Transverse colon (tissue), 4 donors: ENCODE measurements around the gene SNTG2. TPM values are rescaled to one million over a fixed set of nuclear protein-coding genes. Genes with fewer than 3 reads are reported as not detected.

Experiments used
- DNase-seq: peaks from one replicate; pipeline ENCODE4 v3.0.0-alpha.2; 2019
- H3K27ac ChIP-seq, 4 donors: fragments of 200-600 bp; sonication (generic); 2 replicates each; pipeline ENCODE4 v1.5.1; 2016 to 2018; ENCODE audit warnings: inconsistent platforms in 4 of 4
- H3K27me3 ChIP-seq: fragments of 200-600 bp; sonication (generic); 2 replicates; pipeline ENCODE4 v1.5.1; 2017; ENCODE audit warnings: inconsistent platforms
- H3K36me3 ChIP-seq, 4 donors: fragments of 200-600 bp; sonication (generic); 2 replicates each; pipeline ENCODE4 v1.5.1; 2017 to 2019; ENCODE audit warnings: inconsistent platforms in 4 of 4
- H3K4me1 ChIP-seq, 4 donors: fragments of 200-600 bp; sonication (generic); 2 replicates each; pipeline ENCODE4 v1.5.1; 2017 to 2020; ENCODE audit warnings: inconsistent platforms in 4 of 4
- H3K4me3 ChIP-seq, 4 donors: fragments of 200-600 bp; sonication (generic); 1 replicate in 1 of 4; 2 replicates in 3 of 4; pipeline versions ENCODE4 v1.5.1 to v1.6.1; 2017 to 2019; ENCODE audit warnings: inconsistent platforms in 4 of 4
- H3K9me3 ChIP-seq, 2 donors: fragments of 200-600 bp; sonication (generic); 2 replicates each; pipeline ENCODE4 v1.5.1; 2017 to 2019; ENCODE audit warnings: inconsistent platforms in 2 of 2
- EP300 ChIP-seq: sonication (generic); formaldehyde crosslinking; IDR thresholded peaks from one replicate; pipeline ENCODE4 v1.6.1; 2017; ENCODE audit warnings: antibody characterized with exemption, low read depth
- POLR2A ChIP-seq: fragments of 450-650 bp; IDR thresholded peaks from one replicate; pipeline ENCODE4 v1.6.1; 2016; ENCODE audit warnings: antibody characterized with exemption, mild to moderate bottlenecking, moderate library complexity
- POLR2AphosphoS5 ChIP-seq, 3 donors: sonication (generic); formaldehyde crosslinking; IDR thresholded peaks; one replicate each; pipeline ENCODE4 v1.6.1; 2016; ENCODE audit warnings: antibody characterized with exemption in 3 of 3
- WGBS, 2 donors: methylation state at CpG; one replicate each; pipeline ENCODE4 v1.1.5; 2018; ENCODE audit warnings: low coverage in 1 of 2; 5-methylcytosine and 5-hydroxymethylcytosine counted together
- in situ Hi-C, 4 donors: fragments of 200-750 bp; cut with MboI; loops; one replicate each; pipeline versions ENCODE4 v1.15.0 to v1.15.1; 2017; ENCODE audit warnings: low sequenced_read_pairs in 3 of 4, low pct_ligation_motif_present in 1 of 4, low pct_unique_long_range_greater_than_20kb in 1 of 4
- intact Hi-C: fragments of 100-400 bp; cut with DNase I; formaldehyde crosslinking; loops from one replicate; pipeline ENCODE4 v1.15.1; 2023; ENCODE audit warnings: low total_unique reads
- total RNA-seq, 4 donors: library from RNA; depleted of rRNA; stranded (reverse); fragments of >200 nt; gene quantifications; one replicate each; pipeline ENCODE4 v1.1.0, GENCODE V29; 2016
- TF ChIP-seq, protein P1 (sequence below), 5 experiments: fragments of 200-600 bp in 3 of 5; fragments of 450-650 bp in 2 of 5; sonication (generic) in 3 of 5; IDR thresholded peaks; 1 replicate in 2 of 5; 2 replicates in 3 of 5; pipeline ENCODE4 v1.5.1; 2016 to 2017; ENCODE audit warnings: antibody characterized with exemption in 5 of 5, inconsistent platforms in 3 of 5, mild to moderate bottlenecking in 2 of 5, moderate library complexity in 1 of 5

Gene SNTG2
- total RNA-seq, 4 donors from 2014 or later, result 0.55 to 4.9 (median 1.5) TPM

- in situ Hi-C loops, result no loop called here
- Histone ChIP-seq H3K36me3 (no peaks in the 10 kb centered on the region), H3K27ac (no peak overlapping the region), H3K4me1 (no peaks in the 10 kb centered on the region), H3K27me3 (no peaks in the 10 kb centered on the region), H3K9me3 (no peaks in the 10 kb centered on the region), H3K4me3 (no peak overlapping the region)
- intact Hi-C loops, result no loop called here
- TF ChIP-seq EP300, result no peak
- WGBS, 2 donors, result 78 to 81% methylated on average over 9 of the region's 9 CpGs
- DNase-seq, result no peak
Measured at GRCh38 chr2:1321321-1321720, 370.7 kb downstream of the SNTG2 start.

GRCh38 chr2:1324884-1325283, 374.2 kb downstream of the SNTG2 start:
- 75% methylated on average over 2 of the region's 2 CpGs for WGBS, 2 donors
- TF ChIP-seq POLR2A, result no peak
- TF ChIP-seq POLR2AphosphoS5 (IDR thresholded peaks at IDR 0.05), result no peak
- no peak for TF ChIP-seq EP300
- TF ChIP-seq, protein P1, sequence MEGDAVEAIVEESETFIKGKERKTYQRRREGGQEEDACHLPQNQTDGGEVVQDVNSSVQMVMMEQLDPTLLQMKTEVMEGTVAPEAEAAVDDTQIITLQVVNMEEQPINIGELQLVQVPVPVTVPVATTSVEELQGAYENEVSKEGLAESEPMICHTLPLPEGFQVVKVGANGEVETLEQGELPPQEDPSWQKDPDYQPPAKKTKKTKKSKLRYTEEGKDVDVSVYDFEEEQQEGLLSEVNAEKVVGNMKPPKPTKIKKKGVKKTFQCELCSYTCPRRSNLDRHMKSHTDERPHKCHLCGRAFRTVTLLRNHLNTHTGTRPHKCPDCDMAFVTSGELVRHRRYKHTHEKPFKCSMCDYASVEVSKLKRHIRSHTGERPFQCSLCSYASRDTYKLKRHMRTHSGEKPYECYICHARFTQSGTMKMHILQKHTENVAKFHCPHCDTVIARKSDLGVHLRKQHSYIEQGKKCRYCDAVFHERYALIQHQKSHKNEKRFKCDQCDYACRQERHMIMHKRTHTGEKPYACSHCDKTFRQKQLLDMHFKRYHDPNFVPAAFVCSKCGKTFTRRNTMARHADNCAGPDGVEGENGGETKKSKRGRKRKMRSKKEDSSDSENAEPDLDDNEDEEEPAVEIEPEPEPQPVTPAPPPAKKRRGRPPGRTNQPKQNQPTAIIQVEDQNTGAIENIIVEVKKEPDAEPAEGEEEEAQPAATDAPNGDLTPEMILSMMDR (IDR thresholded peaks at IDR 0.05), result no peak
- Histone ChIP-seq H3K36me3 (no peaks in the 10 kb centered on the region), H3K9me3 (no peaks in the 10 kb centered on the region), H3K4me1 (no peaks in the 10 kb centered on the region), H3K4me3 (no peak overlapping the region), H3K27me3 (no peaks in the 10 kb centered on the region), H3K27ac (no peak overlapping the region)
- in situ Hi-C loops (no loop called here), intact Hi-C loops (no loop called here)
- no peak for DNase-seq

- no peaks in the 10 kb centered on the region for H3K9me3 ChIP-seq
- in situ Hi-C loops, result no loop called here
- H3K4me1 ChIP-seq, result no peaks in the 10 kb centered on the region
- H3K36me3 ChIP-seq, result no peaks in the 10 kb centered on the region
- no peak for DNase-seq
- intact Hi-C loops, result no loop called here
- no peak overlapping the region for H3K4me3 ChIP-seq
- H3K27ac ChIP-seq, result no peak overlapping the region
- WGBS, 2 donors, result 71 to 87% methylated on average over 4 to 5 of the region's 5 CpGs
- H3K27me3 ChIP-seq, result no peaks in the 10 kb centered on the region
- TF ChIP-seq EP300 (no peak), POLR2AphosphoS5 (IDR thresholded peaks at IDR 0.05) (no peak), POLR2A (no peak)
- TF ChIP-seq, protein P1 (IDR thresholded peaks at IDR 0.05), result no peak
Measured at GRCh38 chr2:1328684-1329083, 378.0 kb downstream of the SNTG2 start.

GRCh38 chr2:1339388-1340140, 388.9 kb downstream of the SNTG2 start:
- WGBS, 2 donors, result 72% methylated on average over 10 of the region's 10 CpGs; no CpG with 5 or more reads in 1 of the 2 donors
- intact Hi-C loops (no loop called here), in situ Hi-C loops (no loop called here)
- Histone ChIP-seq H3K27me3 (no peaks in the 10 kb centered on the region), H3K4me3 (no peak overlapping the region), H3K9me3 (no peaks in the 10 kb centered on the region), H3K27ac (no peak overlapping the region), H3K4me1 (no peaks in the 10 kb centered on the region), H3K36me3 (no peaks in the 10 kb centered on the region)
- TF ChIP-seq, protein P1 (IDR thresholded peaks at IDR 0.05), result no peak
- TF ChIP-seq EP300, result no peak
- no peak for TF ChIP-seq POLR2AphosphoS5 (IDR thresholded peaks at IDR 0.05)
- TF ChIP-seq POLR2A, result no peak
- no peak for DNase-seq

- Histone ChIP-seq H3K27me3 (no peaks in the 10 kb centered on the region), H3K9me3 (no peaks in the 10 kb centered on the region), H3K4me1 (no peaks in the 10 kb centered on the region), H3K4me3 (no peak overlapping the region), H3K36me3 (no peaks in the 10 kb centered on the region), H3K27ac (no peak overlapping the region)
- intact Hi-C loops (no loop called here), in situ Hi-C loops (no loop called here)
- DNase-seq, result no peak
- 79 to 84% methylated on average over 5 of the region's 5 CpGs for WGBS, 2 donors
- TF ChIP-seq POLR2A, result no peak
- no peak for TF ChIP-seq POLR2AphosphoS5 (IDR thresholded peaks at IDR 0.05)
- no peak for TF ChIP-seq EP300
- TF ChIP-seq, protein P1 (IDR thresholded peaks at IDR 0.05), result no peak
Measured at GRCh38 chr2:1340141-1340512, 389.5 kb downstream of the SNTG2 start.
